Activated naive CD8-positive, alpha-beta T cell treated with anti-CD3 and anti-CD28 coated beads, Interleukin-2, amount 50 U/mL, for 16 hours (primary cell): ENCODE measurements around the gene RRP1B.
"Not testable (repeated sequence)": the region's sequence is repeated elsewhere in the genome, so short reads cannot be mapped to it uniquely, and the experiment has no call there.

Experiments
- DNase-seq: peaks from one replicate; pipeline ENCODE4 v3.0.0-alpha.2; 2020; ENCODE audit warnings: low read depth, low spot score

Gene RRP1B

GRCh38 chr21:43669828-43670605, 10.7 kb downstream of the RRP1B start:
- DNase-seq, result no peak

GRCh38 chr21:43675871-43676270, 16.5 kb downstream of the RRP1B start:
- DNase-seq, result no peak

GRCh38 chr21:43676391-43676790, 17.0 kb downstream of the RRP1B start:
- no peak for DNase-seq

GRCh38 chr21:43679951-43680350, 20.6 kb downstream of the RRP1B start:
- no peak for DNase-seq

GRCh38 chr21:43680421-43680820, 21.1 kb downstream of the RRP1B start:
- not testable (repeated sequence) for DNase-seq

- no peak for DNase-seq
These were observed 22.3 kb downstream of the RRP1B start for GRCh38 chr21:43681650-43682049.

GRCh38 chr21:43684424-43684823, 25.1 kb downstream of the RRP1B start:
- no peak for DNase-seq

GRCh38 chr21:43686811-43687565, 27.6 kb downstream of the RRP1B start:
- DNase-seq, result no peak

GRCh38 chr21:43687566-43688399, 28.4 kb downstream of the RRP1B start:
- DNase-seq, result no peak

- DNase-seq, result no peak
These were observed 29.5 kb downstream of the RRP1B start for GRCh38 chr21:43688906-43689305.

- DNase-seq, result no peak
These were observed 30.4 kb downstream of the RRP1B start for GRCh38 chr21:43689556-43690337.

- no peak for DNase-seq
These were observed 31.0 kb downstream of the RRP1B start for GRCh38 chr21:43690346-43690745.

- DNase-seq, result no peak
These were observed 31.9 kb downstream of the RRP1B start for GRCh38 chr21:43691086-43691795.

- DNase-seq, result no peak
These were observed 32.4 kb downstream of the RRP1B start for GRCh38 chr21:43691801-43692200.

GRCh38 chr21:43692949-43693348, 33.6 kb downstream of the RRP1B start:
- no peak for DNase-seq

GRCh38 chr21:43693981-43694380, 34.6 kb downstream of the RRP1B start:
- DNase-seq, result no peak

- DNase-seq, result no peak
These were observed 35.2 kb downstream of the RRP1B start for GRCh38 chr21:43694437-43695079.

GRCh38 chr21:43696214-43696613, 36.9 kb downstream of the RRP1B start:
- DNase-seq, result no peak

GRCh38 chr21:43697758-43698643, 38.6 kb downstream of the RRP1B start:
- no peak for DNase-seq
